Embryonic facial prominence (tissue), 1 donor: ENCODE data around the gene LEMD3.
"Not testable (repeated sequence)": the region's sequence is repeated elsewhere in the genome, so short reads cannot be mapped to it uniquely, and the experiment has no call there.

Source experiments
- DNase-seq: peaks from one replicate; pipeline ENCODE4 v3.0.0-alpha.2; 2016; ENCODE audit errors: extremely low spot score

The LEMD3 gene

DNA sequence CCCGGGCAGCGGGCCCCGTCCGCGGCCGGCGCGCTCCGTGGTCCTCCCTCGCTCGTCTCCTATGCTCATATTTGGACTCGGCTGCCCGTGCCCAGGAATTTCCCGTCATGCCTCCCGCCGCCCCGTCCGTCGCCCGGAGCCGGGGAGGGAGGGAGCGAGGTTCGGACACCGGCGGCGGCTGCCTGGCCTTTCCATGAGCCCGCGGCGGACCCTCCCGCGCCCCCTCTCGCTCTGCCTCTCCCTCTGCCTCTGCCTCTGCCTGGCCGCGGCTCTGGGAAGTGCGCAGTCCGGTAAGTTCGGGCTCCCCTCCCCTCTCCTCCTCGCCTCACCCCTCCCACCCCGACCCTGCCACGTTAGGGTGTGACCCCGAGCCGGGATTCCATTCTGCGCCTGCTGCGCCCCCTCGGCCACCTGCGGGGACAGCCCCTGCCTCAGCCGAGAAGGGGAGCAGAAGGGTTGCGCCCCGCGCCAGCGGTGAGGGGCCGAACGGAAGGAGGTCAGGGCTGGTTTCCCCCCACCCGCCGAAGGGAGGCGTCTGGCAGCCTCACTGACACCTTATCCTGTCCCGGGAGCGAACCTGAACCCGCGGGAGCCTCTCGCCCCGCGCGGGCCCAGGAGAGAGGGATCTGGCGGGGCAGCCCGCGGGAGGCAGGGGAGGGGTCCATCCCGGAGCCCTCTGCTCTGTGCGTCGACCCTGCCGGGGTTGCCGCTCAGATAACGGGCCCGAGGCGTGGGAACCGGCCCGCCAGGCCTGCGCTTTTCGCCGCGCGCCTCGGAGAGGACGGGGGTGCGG lies 109.4 kb downstream of the LEMD3 start, which contains the start of gene MSRB3:
MSRB3 (plus strand) TSS at position 108 of the 793 bp plus-strand sequence. CDS start 29,897 bp downstream, outside the sequence.
- DNase-seq: peak; percentile 33

- no peak for DNase-seq
Observed at GRCh38 chr12:65279369-65280112, 110.2 kb downstream of the LEMD3 start.

- no peak for DNase-seq
Observed at GRCh38 chr12:65280306-65280705, 110.9 kb downstream of the LEMD3 start.

- DNase-seq: no peak
Observed at GRCh38 chr12:65282840-65283239, 113.5 kb downstream of the LEMD3 start.

DNA sequence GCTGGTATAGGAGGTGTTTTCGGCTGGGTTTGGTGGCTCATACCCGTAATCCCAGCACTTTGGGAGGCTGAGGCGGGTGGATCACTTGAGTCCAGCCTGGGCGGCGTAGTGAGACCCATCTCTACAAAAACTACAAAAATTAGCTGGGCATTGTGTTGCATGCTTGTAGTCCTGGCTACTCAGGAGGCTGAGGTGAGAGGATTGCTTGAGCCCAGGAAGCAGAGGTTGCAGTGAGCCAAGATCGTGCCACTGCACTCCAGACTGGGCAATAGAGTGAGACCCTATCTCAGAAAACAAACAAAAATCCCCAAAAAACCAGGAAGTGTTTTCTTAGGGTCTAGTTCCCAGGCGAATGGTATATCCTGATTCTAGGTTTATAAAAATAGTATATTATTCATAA lies 116.1 kb downstream of the LEMD3 start:
- DNase-seq: not testable (repeated sequence)

- no peak for DNase-seq
Observed at GRCh38 chr12:65287426-65287825, 118.0 kb downstream of the LEMD3 start.

DNA sequence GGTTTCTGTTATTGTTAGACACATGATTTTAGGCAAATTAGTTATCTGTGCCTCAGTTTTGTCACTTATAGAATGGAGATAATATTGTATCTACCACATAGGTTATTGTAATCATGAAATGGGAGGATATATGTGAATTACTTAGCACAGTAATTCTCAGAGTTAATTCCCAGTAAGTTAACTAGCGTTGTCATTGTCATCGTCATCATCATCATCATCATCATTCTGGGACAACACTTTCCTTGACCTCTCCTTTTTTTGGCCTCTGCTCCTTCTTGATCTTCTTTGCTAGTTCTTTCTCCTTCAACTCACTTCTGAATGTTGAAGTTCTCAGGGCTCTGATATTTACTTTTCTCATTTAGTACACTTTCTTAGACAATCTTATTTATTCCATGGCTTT lies 122.9 kb downstream of the LEMD3 start:
- no peak for DNase-seq

DNA sequence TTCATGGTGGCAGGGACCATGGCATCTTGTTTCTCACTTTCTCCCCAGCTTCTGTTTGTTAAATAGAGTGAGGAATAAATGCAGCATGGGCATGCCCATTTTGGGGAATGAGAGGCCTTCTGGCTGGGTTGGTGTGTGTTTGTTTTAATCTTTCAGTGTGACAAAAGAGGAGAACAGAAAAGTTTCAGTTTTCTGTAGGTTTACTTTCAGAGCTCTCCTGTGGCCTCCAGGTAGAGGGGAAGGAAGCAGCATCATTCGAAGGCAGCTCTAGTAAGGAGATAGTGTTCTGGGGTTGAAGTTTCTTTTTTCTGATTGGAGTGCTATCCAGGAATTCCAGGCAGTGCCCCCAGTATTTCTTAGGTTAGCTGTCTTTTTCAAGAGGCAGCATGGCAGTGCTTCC lies 124.4 kb downstream of the LEMD3 start:
- no peak for DNase-seq

- DNase-seq: no peak
Observed at GRCh38 chr12:65294641-65295262, 125.4 kb downstream of the LEMD3 start.

GRCh38 chr12:65296508-65297265 lies 127.3 kb downstream of the LEMD3 start:
- DNase-seq: no peak
